ENCODE data around the gene GRIA3. TPM values are rescaled to one million over a fixed set of nuclear protein-coding genes. Genes with fewer than 3 reads are reported as not detected.

Gene GRIA3
- total RNA-seq, 1 experiment from 2014 or later = 3.8 TPM

DNA sequence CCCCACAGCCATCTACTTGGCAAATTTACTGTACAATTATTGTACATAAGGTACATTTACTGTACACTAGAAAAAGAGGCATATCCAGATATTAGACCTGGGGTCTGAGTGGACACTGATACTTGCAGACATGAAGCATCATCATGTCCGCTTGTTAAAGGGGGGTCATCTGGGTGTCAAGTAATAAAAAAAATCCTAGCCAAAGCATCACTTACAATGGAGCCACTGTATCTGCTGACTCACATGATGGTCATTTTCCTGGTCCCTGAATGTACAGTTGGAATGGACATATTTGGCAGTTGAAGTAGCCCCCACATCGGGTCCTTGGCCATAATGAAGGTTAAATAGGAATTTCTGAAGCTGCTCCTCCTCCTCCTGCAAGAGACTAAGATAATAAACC, 320.0 kb downstream of the GRIA3 start:
- CTCF ChIA-PET = no interaction called here
- TF ChIP-seq TP53 (CRISPR knock-in tag; IDR thresholded peaks at IDR 0.05) (no peak), SMAD3 (CRISPR knock-in tag; IDR thresholded peaks at IDR 0.05; ENCODE audit: borderline replicate concordance) (no peak), FOXP1 (CRISPR knock-in tag; IDR thresholded peaks at IDR 0.05; ENCODE audit: borderline replicate concordance) (no peak), ELF4 (CRISPR knock-in tag; IDR thresholded peaks at IDR 0.05; ENCODE audit: low read depth) (no peak), ZNF423 (CRISPR knock-in tag; IDR thresholded peaks at IDR 0.05) (no peak), ZBTB21 (CRISPR knock-in tag; IDR thresholded peaks at IDR 0.05; ENCODE audit: borderline replicate concordance) (no peak), NFATC4 (CRISPR knock-in tag; IDR thresholded peaks at IDR 0.05) (no peak), IRF2 (CRISPR knock-in tag; IDR thresholded peaks at IDR 0.05; ENCODE audit: borderline replicate concordance, low read depth) (no peak), TCF7 (CRISPR knock-in tag; IDR thresholded peaks at IDR 0.05; ENCODE audit: low read depth) (no peak), ZNF396 (CRISPR knock-in tag; IDR thresholded peaks at IDR 0.05; ENCODE audit: borderline replicate concordance) (no peak), GTF2I (CRISPR knock-in tag; conservative IDR thresholded peaks at IDR 0.05) (no peak)
- TF ChIP-seq, protein P1, sequence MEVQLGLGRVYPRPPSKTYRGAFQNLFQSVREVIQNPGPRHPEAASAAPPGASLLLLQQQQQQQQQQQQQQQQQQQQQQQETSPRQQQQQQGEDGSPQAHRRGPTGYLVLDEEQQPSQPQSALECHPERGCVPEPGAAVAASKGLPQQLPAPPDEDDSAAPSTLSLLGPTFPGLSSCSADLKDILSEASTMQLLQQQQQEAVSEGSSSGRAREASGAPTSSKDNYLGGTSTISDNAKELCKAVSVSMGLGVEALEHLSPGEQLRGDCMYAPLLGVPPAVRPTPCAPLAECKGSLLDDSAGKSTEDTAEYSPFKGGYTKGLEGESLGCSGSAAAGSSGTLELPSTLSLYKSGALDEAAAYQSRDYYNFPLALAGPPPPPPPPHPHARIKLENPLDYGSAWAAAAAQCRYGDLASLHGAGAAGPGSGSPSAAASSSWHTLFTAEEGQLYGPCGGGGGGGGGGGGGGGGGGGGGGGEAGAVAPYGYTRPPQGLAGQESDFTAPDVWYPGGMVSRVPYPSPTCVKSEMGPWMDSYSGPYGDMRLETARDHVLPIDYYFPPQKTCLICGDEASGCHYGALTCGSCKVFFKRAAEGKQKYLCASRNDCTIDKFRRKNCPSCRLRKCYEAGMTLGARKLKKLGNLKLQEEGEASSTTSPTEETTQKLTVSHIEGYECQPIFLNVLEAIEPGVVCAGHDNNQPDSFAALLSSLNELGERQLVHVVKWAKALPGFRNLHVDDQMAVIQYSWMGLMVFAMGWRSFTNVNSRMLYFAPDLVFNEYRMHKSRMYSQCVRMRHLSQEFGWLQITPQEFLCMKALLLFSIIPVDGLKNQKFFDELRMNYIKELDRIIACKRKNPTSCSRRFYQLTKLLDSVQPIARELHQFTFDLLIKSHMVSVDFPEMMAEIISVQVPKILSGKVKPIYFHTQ (CRISPR knock-in tag; IDR thresholded peaks at IDR 0.05) = no peak
- TF ChIP-seq, protein P2, sequence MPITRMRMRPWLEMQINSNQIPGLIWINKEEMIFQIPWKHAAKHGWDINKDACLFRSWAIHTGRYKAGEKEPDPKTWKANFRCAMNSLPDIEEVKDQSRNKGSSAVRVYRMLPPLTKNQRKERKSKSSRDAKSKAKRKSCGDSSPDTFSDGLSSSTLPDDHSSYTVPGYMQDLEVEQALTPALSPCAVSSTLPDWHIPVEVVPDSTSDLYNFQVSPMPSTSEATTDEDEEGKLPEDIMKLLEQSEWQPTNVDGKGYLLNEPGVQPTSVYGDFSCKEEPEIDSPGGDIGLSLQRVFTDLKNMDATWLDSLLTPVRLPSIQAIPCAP (CRISPR knock-in tag; IDR thresholded peaks at IDR 0.05) = no peak
- TF ChIP-seq, protein P3, sequence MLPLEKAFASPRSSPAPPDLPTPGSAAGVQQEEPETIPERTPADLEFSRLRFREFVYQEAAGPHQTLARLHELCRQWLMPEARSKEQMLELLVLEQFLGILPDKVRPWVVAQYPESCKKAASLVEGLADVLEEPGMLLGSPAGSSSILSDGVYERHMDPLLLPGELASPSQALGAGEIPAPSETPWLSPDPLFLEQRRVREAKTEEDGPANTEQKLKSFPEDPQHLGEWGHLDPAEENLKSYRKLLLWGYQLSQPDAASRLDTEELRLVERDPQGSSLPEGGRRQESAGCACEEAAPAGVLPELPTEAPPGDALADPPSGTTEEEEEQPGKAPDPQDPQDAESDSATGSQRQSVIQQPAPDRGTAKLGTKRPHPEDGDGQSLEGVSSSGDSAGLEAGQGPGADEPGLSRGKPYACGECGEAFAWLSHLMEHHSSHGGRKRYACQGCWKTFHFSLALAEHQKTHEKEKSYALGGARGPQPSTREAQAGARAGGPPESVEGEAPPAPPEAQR (CRISPR knock-in tag; IDR thresholded peaks at IDR 0.05) = no peak
- TF ChIP-seq, protein P4, sequence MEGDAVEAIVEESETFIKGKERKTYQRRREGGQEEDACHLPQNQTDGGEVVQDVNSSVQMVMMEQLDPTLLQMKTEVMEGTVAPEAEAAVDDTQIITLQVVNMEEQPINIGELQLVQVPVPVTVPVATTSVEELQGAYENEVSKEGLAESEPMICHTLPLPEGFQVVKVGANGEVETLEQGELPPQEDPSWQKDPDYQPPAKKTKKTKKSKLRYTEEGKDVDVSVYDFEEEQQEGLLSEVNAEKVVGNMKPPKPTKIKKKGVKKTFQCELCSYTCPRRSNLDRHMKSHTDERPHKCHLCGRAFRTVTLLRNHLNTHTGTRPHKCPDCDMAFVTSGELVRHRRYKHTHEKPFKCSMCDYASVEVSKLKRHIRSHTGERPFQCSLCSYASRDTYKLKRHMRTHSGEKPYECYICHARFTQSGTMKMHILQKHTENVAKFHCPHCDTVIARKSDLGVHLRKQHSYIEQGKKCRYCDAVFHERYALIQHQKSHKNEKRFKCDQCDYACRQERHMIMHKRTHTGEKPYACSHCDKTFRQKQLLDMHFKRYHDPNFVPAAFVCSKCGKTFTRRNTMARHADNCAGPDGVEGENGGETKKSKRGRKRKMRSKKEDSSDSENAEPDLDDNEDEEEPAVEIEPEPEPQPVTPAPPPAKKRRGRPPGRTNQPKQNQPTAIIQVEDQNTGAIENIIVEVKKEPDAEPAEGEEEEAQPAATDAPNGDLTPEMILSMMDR (IDR thresholded peaks at IDR 0.05) = no peak
- TF ChIP-seq, protein P5, sequence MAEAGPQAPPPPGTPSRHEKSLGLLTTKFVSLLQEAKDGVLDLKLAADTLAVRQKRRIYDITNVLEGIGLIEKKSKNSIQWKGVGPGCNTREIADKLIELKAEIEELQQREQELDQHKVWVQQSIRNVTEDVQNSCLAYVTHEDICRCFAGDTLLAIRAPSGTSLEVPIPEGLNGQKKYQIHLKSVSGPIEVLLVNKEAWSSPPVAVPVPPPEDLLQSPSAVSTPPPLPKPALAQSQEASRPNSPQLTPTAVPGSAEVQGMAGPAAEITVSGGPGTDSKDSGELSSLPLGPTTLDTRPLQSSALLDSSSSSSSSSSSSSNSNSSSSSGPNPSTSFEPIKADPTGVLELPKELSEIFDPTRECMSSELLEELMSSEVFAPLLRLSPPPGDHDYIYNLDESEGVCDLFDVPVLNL (CRISPR knock-in tag; IDR thresholded peaks at IDR 0.05; ENCODE audit: borderline replicate concordance, low read depth) = no peak
- TF ChIP-seq, protein P6, sequence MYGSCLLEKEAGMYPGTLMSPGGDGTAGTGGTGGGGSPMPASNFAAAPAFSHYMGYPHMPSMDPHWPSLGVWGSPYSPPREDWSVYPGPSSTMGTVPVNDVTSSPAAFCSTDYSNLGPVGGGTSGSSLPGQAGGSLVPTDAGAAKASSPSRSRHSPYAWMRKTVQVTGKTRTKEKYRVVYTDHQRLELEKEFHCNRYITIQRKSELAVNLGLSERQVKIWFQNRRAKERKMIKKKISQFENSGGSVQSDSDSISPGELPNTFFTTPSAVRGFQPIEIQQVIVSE (CRISPR knock-in tag; IDR thresholded peaks at IDR 0.05; ENCODE audit: borderline replicate concordance) = no peak
- TF ChIP-seq, protein P7, sequence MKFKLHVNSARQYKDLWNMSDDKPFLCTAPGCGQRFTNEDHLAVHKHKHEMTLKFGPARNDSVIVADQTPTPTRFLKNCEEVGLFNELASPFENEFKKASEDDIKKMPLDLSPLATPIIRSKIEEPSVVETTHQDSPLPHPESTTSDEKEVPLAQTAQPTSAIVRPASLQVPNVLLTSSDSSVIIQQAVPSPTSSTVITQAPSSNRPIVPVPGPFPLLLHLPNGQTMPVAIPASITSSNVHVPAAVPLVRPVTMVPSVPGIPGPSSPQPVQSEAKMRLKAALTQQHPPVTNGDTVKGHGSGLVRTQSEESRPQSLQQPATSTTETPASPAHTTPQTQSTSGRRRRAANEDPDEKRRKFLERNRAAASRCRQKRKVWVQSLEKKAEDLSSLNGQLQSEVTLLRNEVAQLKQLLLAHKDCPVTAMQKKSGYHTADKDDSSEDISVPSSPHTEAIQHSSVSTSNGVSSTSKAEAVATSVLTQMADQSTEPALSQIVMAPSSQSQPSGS (CRISPR knock-in tag; IDR thresholded peaks at IDR 0.05; ENCODE audit: borderline replicate concordance, low read depth) = no peak

More for the DNA sequence above, 320.0 kb downstream of the GRIA3 start:
- POLR2A ChIA-PET = no interaction called here
- Mint-ChIP-seq H3K4me1 (no peaks in the 10 kb centered on the region), H3K36me3 (no peaks in the 10 kb centered on the region), H3K27ac (no peak overlapping the region), H3K9me3 (peaks cover 14% of the 10 kb centered on the region), H3K4me3 (no peak overlapping the region), H3K27me3 (ENCODE audit: low read depth) (peaks cover 2% of the 10 kb centered on the region; the same call in 1 of the 2 replicates)
- DNase-seq (ENCODE audit: low spot score) (no peak), ATAC-seq (no peak)
